Kidney (tissue), 14 donors: ENCODE data around the gene RENBP. TPM values are rescaled to one million over a fixed set of nuclear protein-coding genes. Genes with fewer than 3 reads are reported as not detected.

Experiments
- DNase-seq, 5 donors: peaks; one replicate each; pipeline ENCODE4 v3.0.0-alpha.2; 2013 to 2020
- FAIRE-seq: peaks from 2 replicates; lab custom pipeline; 2012; peaks lifted over from hg19 to GRCh38; lab: Jason Lieb, UNC
- H3K27ac ChIP-seq, 2 donors: one replicate each; pipeline ENCODE4 v1.7.0; 2013; ENCODE audit warnings: low read depth in 2 of 2, low read length in 2 of 2, inconsistent platforms in 1 of 2
- H3K27me3 ChIP-seq: one replicate; pipeline ENCODE4 v1.7.1; 2013; ENCODE audit warnings: low read length, inconsistent platforms; ENCODE audit not compliant: control insufficient read depth, insufficient read depth
- H3K36me3 ChIP-seq, 3 donors: one replicate each; pipeline versions ENCODE4 v1.7.0 to v1.7.1; 2013; ENCODE audit warnings: low read length in 3 of 3, control low read depth in 1 of 3, inconsistent platforms in 1 of 3; ENCODE audit not compliant: insufficient read depth in 3 of 3, control insufficient read depth in 2 of 3
- H3K4me1 ChIP-seq, 3 donors: one replicate each; pipeline versions ENCODE4 v1.7.0 to v1.7.1; 2013; ENCODE audit warnings: low read length in 3 of 3, inconsistent platforms in 1 of 3, low read depth in 1 of 3; ENCODE audit not compliant: control insufficient read depth in 2 of 3, insufficient read depth in 2 of 3
- H3K4me3 ChIP-seq, 3 donors: one replicate each; pipeline versions ENCODE4 v1.7.0 to v1.8.1; 2013; ENCODE audit warnings: low read length in 3 of 3, control low read depth in 1 of 3, inconsistent platforms in 1 of 3
- H3K9ac ChIP-seq, 3 donors: one replicate each; pipeline versions ENCODE4 v1.7.0 to v1.7.1; 2013; ENCODE audit warnings: low read length in 3 of 3, control low read depth in 1 of 3, inconsistent platforms in 1 of 3
- H3K9me3 ChIP-seq, 3 donors: one replicate each; pipeline versions ENCODE4 v1.7.0 to v1.7.1; 2013; ENCODE audit warnings: low read length in 3 of 3, control low read depth in 1 of 3, inconsistent platforms in 1 of 3; ENCODE audit not compliant: control insufficient read depth in 2 of 3, insufficient read depth in 1 of 3
- CTCF ChIP-seq: IDR thresholded peaks from 3 replicates; pipeline ENCODE4 v1.5.1; 2012; ENCODE audit warnings: mild to moderate bottlenecking, moderate library complexity, borderline replicate concordance; ENCODE audit not compliant: insufficient read depth; ENCODE audit errors: extremely low read depth
- intact Hi-C: fragments of 100-400 bp; cut with DNase I; formaldehyde crosslinking; loops from one replicate; pipeline ENCODE4 v1.11.1; 2022
- polyA plus RNA-seq: library from polyadenylated mRNA; stranded (reverse); fragments of 350-450 nt; fragmentation: Illumina TruSeq; extraction: RNeasy Lipid Tissue Mini Kit (QIAGEN cat#74804); gene quantifications from one replicate; pipeline ENCODE4 v1.2.3, GENCODE V29; 2014; ENCODE audit warnings: low read depth, low replicate concordance; ENCODE audit not compliant: insufficient read depth
- total RNA-seq: library from RNA; stranded (reverse); fragmentation: NEBNext Ultra II Directional; extraction: Animal tissue kit (Norgen Biotek cat#: 25700); gene quantifications from one replicate; pipeline ENCODE4 v1.2.1, GENCODE V29; 2021
- donor health status: control.
- donor health status: control.
- donor health status: control.
- donor health status: control.
- donor health status: control.
- donor health status: DM: yes; HTN: yes; CAD: no.
- donor health status: Normal renal cell carcinoma (clear cell type).

Gene RENBP
- total and polyA plus RNA-seq, 2 donors from 2014 or later, result 22.9 to 78.2 TPM

GRCh38 chrX:153900831-153901752 lies 43.4 kb downstream of the RENBP start:
- no peak for TF ChIP-seq CTCF
- Histone ChIP-seq H3K9me3 (no peaks in the 10 kb centered on the region), H3K9ac (no peak overlapping the region), H3K36me3 (no peaks in the 10 kb centered on the region), H3K27ac (peak overlapping the region in 1 of 2 donors; percentile 3), H3K4me3 (no peak overlapping the region), H3K4me1 (peaks cover 0 to 8% (median 0%) of the 10 kb centered on the region in 3 donors), H3K27me3 (no peaks in the 10 kb centered on the region)
- intact Hi-C loops, result no loop called here
- DNase-seq (peak in 3 of 5 donors; percentile 45 to 54 (median 49)), FAIRE-seq (peak; percentile 49)

GRCh38 chrX:153897899-153898298 lies 46.5 kb downstream of the RENBP start:
- Histone ChIP-seq H3K9me3 (no peaks in the 10 kb centered on the region), H3K4me3 (no peak overlapping the region), H3K27me3 (no peaks in the 10 kb centered on the region), H3K27ac (no peak overlapping the region), H3K4me1 (peaks cover 0 to 4% (median 0%) of the 10 kb centered on the region in 3 donors), H3K36me3 (no peaks in the 10 kb centered on the region), H3K9ac (no peak overlapping the region)
- no peak for FAIRE-seq
- intact Hi-C loops, result no loop called here
- DNase-seq, result no peak
- no peak for TF ChIP-seq CTCF

- H3K27me3 ChIP-seq, result peaks cover 5% of the 10 kb centered on the region
- H3K4me3 ChIP-seq, result no peak overlapping the region
- intact Hi-C loops, result no loop called here
- DNase-seq, result no peak
- TF ChIP-seq CTCF, result no peak
- H3K36me3 ChIP-seq, result no peaks in the 10 kb centered on the region
- no peak for FAIRE-seq
- H3K9ac ChIP-seq, result no peak overlapping the region
- no peaks in the 10 kb centered on the region for H3K9me3 ChIP-seq
- no peak overlapping the region for H3K27ac ChIP-seq
- H3K4me1 ChIP-seq, result peaks cover 0 to 2% (median 0%) of the 10 kb centered on the region in 3 donors
Observed at GRCh38 chrX:153889123-153889522, 55.3 kb downstream of the RENBP start.
